ENCODE data around the gene RNU5B-1.
"Not testable (repeated sequence)": the region's sequence is repeated elsewhere in the genome, so short reads cannot be mapped to it uniquely, and the experiment has no call there.

Gene RNU5B-1

DNA sequence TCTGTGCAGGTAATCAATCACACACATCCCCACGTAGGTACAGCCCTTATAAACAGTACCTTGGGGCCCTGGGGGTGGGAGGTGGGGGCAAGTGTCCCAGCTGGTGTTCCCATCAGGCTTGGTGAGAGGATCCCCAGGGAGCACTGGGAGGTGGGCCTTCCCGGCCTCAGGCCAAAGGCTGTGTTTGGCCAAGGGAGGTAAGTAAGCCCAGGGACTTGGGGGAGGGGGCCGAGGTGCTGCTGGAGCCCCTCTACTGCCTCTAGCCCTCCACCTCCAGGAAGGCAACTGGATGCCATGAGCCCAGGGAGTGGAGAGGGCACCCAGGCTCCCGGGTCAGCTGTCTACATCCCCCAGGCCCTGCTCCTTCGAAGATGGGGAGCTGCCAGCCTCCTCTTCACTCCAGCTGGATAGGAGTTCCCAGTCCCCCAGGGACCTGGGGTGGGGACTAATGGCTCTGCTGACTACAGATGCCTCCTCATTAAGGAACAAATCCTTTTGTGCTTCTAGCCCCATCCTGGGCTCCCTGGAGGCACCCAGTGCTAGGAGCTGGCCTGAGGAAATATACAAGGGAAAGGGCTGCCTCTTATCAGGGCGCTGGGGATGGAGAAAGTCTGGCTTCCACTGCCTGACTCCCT lies 33.1 kb downstream of the RNU5B-1 start:
- Histone ChIP-seq H3K4me3 (ENCODE audit: low read length) (no peak overlapping the region), H3K9ac (ENCODE audit: low read length) (no peak overlapping the region), H3K4me1 (ENCODE audit: control insufficient read depth, insufficient read depth, low read length) (no peaks in the 10 kb centered on the region), H3K9me3 (ENCODE audit: control insufficient read depth, low read length) (no peaks in the 10 kb centered on the region), H3K36me3 (ENCODE audit: control insufficient read depth, insufficient read depth, low read length, severe bottlenecking) (no peaks in the 10 kb centered on the region), H3K27me3 (replicated peaks; ENCODE audit: control insufficient read depth, insufficient read depth, low read length) (peaks cover 60% of the 10 kb centered on the region)
- no peak for DNase-seq (ENCODE audit: low read depth)

DNA sequence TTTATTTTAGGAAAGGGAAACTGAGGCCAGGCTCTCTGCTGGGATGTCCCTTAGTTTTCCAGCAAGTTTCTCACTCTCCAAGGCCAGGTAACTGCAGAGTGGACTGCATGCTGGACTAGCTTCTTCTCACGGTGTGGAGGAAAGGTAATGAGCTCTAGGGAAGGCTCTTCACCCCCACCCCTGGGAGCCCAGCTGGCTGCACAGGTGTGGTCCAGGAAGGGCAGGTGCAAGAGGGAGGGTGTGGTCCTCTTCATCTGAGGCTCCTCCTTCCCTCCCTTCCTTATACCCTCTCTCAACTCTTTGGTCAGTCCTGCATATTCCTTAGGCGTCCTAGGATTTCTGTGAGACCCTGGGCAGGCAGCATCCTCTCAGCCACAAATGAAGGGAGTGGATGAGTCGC lies 33.9 kb downstream of the RNU5B-1 start:
- Histone ChIP-seq H3K9ac (ENCODE audit: low read length) (no peak overlapping the region), H3K36me3 (ENCODE audit: control insufficient read depth, insufficient read depth, low read length, severe bottlenecking) (no peaks in the 10 kb centered on the region), H3K4me1 (ENCODE audit: control insufficient read depth, insufficient read depth, low read length) (no peaks in the 10 kb centered on the region), H3K4me3 (ENCODE audit: low read length) (no peak overlapping the region), H3K9me3 (ENCODE audit: control insufficient read depth, low read length) (no peaks in the 10 kb centered on the region), H3K27me3 (replicated peaks; ENCODE audit: control insufficient read depth, insufficient read depth, low read length) (peaks cover 67% of the 10 kb centered on the region)
- DNase-seq (ENCODE audit: low read depth) = no peak

DNA sequence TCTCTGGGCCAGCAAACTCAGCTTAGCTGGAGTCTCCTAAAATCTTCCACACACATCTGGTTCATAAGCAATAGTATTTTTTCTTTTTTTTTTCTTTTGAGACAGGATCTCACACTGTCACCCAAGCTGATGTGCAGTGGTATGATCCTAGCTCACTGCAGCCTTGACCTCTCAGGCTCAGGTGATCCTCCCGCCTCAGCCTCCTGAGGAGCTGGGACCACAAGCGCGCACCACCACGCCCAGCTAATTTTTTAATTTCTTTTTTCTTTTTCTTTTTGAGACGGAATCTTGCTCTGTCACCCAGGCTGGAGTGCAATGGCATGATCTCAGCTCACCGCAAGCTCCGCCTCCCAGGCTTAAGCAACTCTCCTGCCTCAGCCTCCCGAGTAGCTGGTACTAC lies 34.3 kb downstream of the RNU5B-1 start:
- Histone ChIP-seq H3K36me3 (ENCODE audit: control insufficient read depth, insufficient read depth, low read length, severe bottlenecking) (no peaks in the 10 kb centered on the region), H3K4me3 (ENCODE audit: low read length) (no peak overlapping the region), H3K9me3 (ENCODE audit: control insufficient read depth, low read length) (no peaks in the 10 kb centered on the region), H3K27me3 (replicated peaks; ENCODE audit: control insufficient read depth, insufficient read depth, low read length) (peaks cover 69% of the 10 kb centered on the region), H3K4me1 (ENCODE audit: control insufficient read depth, insufficient read depth, low read length) (no peaks in the 10 kb centered on the region), H3K9ac (ENCODE audit: low read length) (no peak overlapping the region)
- no peak for DNase-seq (ENCODE audit: low read depth)

DNA sequence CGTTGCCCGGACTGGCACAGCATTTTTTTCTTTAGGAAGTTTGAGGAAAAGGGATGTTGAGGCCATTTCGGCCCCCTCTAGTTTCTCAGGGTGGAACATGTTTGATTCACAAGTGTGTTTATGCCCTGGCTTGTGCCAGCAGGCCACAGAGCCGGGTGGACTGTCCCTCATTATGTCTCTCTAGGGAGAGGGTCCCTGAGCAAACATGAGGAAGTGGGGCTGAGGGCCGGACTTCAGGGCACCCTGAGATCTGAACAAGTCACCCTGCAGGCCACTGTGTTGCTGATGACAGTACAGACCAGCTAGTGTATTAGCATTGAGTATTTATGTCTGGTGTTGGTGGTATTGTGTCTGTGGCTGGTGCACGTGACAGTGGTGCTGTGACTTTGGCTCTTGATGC lies 34.9 kb downstream of the RNU5B-1 start:
- Histone ChIP-seq H3K4me1 (ENCODE audit: control insufficient read depth, insufficient read depth, low read length) (no peaks in the 10 kb centered on the region), H3K9me3 (ENCODE audit: control insufficient read depth, low read length) (no peaks in the 10 kb centered on the region), H3K9ac (ENCODE audit: low read length) (no peak overlapping the region), H3K4me3 (ENCODE audit: low read length) (no peak overlapping the region), H3K27me3 (replicated peaks; ENCODE audit: control insufficient read depth, insufficient read depth, low read length) (peaks cover 69% of the 10 kb centered on the region), H3K36me3 (ENCODE audit: control insufficient read depth, insufficient read depth, low read length, severe bottlenecking) (no peaks in the 10 kb centered on the region)
- DNase-seq (ENCODE audit: low read depth) = no peak

DNA sequence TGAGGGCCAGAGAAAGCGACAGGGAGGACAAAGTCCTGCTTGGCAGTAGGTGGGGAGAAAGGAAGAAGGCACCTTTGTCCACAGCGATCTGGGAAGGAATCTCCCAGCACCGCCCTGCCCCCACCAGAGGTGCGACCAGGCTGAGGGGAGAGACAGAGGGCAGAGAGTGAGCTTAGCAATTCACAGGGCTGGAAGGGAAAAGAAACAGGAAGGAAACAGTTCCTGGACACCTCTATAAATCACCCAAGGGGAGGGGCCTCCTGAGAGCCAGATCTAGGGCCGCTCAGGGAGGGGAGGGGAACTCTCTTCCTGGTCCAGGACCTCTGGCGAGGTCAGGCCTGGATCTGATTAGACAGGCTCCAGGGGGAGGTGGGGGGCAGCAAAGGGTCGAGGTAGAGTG lies 35.4 kb downstream of the RNU5B-1 start:
- DNase-seq (ENCODE audit: low read depth) = no peak
- Histone ChIP-seq H3K4me1 (ENCODE audit: control insufficient read depth, insufficient read depth, low read length) (no peaks in the 10 kb centered on the region), H3K4me3 (ENCODE audit: low read length) (no peak overlapping the region), H3K27me3 (replicated peaks; ENCODE audit: control insufficient read depth, insufficient read depth, low read length) (peaks cover 65% of the 10 kb centered on the region), H3K9ac (ENCODE audit: low read length) (no peak overlapping the region), H3K9me3 (ENCODE audit: control insufficient read depth, low read length) (no peaks in the 10 kb centered on the region), H3K36me3 (ENCODE audit: control insufficient read depth, insufficient read depth, low read length, severe bottlenecking) (no peaks in the 10 kb centered on the region)

DNA sequence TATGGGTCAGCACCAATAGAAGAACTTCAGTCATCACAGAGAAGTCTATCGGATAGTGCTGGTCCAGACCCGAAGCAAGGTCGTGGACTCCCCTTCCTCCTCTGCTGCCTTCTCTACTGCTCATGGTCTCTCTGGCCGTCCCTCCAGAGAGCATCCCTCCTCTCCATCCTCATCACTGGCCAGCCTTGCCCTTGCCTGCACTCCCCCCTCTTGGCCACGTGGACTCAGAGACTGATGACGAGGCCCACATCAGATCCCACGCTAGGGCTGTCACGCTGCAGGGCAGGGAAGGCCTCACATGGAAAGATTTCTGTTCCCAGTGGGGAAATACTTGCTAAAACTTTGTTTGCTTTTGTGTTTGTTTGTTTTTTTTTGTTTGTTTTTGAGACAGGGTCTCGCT lies 38.0 kb downstream of the RNU5B-1 start:
- Histone ChIP-seq H3K4me3 (ENCODE audit: low read length) (no peak overlapping the region), H3K36me3 (ENCODE audit: control insufficient read depth, insufficient read depth, low read length, severe bottlenecking) (no peaks in the 10 kb centered on the region), H3K9ac (ENCODE audit: low read length) (no peak overlapping the region), H3K4me1 (ENCODE audit: control insufficient read depth, insufficient read depth, low read length) (no peaks in the 10 kb centered on the region), H3K9me3 (ENCODE audit: control insufficient read depth, low read length) (no peaks in the 10 kb centered on the region), H3K27me3 (replicated peaks; ENCODE audit: control insufficient read depth, insufficient read depth, low read length) (peaks cover 42% of the 10 kb centered on the region)
- DNase-seq (ENCODE audit: low read depth) = no peak

DNA sequence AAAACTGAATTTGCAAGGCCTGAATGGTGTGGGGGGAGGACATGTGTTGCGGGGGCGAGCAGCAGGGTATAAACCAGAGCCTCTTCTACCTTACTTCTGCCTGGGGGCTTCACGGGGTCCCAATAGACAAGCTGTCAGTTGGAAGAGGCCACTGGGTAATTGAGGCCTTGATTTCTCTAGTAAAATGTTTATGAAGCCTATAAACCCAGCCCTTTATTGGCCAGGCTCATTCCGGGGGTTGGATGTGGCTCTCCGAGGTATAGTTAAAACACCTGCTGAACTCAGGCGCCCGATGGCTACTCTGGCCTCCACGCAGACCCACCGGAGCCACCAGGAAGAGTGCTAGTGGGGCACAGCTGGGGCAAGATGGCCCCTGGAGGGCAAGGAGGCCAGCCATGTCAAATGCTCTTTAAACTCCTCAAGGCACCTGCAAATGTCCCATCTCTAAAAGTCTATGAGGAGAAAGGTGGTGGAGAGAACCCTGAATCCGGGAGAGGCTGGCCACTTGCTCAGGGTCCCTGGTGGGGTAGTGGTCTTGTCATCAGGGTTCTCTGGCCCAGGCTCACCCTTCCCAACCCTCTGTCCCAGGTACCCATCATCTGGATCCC lies 39.0 kb downstream of the RNU5B-1 start:
- H3K4me1 ChIP-seq (ENCODE audit: control insufficient read depth, insufficient read depth, low read length) = no peaks in the 10 kb centered on the region

DNA sequence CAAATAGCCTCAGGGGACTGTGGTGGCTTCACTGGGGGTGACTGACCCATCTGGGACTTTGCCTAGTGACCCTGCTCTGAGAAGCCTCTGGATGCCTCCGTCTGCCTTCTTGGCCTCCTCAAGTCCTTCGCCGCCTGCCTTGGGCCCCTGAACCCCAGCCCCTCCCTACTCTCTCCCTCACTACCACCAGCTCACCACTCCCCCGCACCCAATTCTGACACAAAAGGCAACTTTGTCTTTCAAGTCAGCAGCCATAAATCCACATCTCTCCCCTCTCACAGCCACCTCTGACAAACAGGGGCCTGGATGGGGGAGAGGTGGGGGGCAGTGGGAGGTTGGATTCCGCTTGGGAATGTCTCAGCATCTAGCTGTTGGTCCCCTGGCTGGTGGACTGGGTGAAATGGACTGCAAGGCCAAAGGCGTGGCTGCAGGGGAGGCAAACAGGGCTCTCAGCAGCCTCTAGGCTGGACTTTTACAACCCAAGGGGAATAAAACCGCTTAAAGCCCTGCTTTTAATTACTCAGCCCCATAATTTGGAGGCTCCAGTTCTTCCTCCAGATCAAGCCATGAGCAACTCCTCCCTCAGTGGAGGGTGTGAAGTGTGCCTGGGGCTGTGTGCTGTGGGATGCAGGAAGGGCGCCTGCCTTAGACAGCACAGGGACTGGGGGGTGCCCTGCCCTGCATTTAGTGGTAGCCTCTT lies 39.9 kb downstream of the RNU5B-1 start:
- Histone ChIP-seq H3K4me1 (ENCODE audit: control insufficient read depth, insufficient read depth, low read length) (no peaks in the 10 kb centered on the region), H3K9me3 (ENCODE audit: control insufficient read depth, low read length) (no peaks in the 10 kb centered on the region)
- no peak for DNase-seq (ENCODE audit: low read depth)

More for the DNA sequence above, 39.0 kb downstream of the RNU5B-1 start:
- Histone ChIP-seq H3K36me3 (ENCODE audit: control insufficient read depth, insufficient read depth, low read length, severe bottlenecking) (no peaks in the 10 kb centered on the region), H3K9me3 (ENCODE audit: control insufficient read depth, low read length) (no peaks in the 10 kb centered on the region), H3K9ac (ENCODE audit: low read length) (no peak overlapping the region), H3K27me3 (replicated peaks; ENCODE audit: control insufficient read depth, insufficient read depth, low read length) (peaks cover 32% of the 10 kb centered on the region), H3K4me3 (ENCODE audit: low read length) (no peak overlapping the region)
- no peak for DNase-seq (ENCODE audit: low read depth)

DNA sequence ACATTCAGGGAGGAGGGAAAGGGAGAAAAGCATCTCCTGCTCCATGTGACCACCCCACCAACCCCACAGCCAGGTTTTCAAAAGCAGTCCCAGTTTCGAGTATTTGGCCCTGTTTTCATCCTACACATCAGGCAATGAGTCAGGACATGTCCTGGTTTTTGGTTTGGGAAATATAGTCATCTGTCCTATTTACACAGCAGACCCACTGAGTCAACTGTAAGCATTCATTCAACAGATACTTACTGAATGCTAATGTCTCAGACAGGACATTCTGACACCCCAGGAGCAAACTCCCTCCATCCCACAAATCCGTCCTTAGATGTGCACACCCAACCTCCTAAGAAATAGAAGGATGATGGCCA lies 40.4 kb downstream of the RNU5B-1 start:
- Histone ChIP-seq H3K27me3 (replicated peaks; ENCODE audit: control insufficient read depth, insufficient read depth, low read length) (peaks cover 28% of the 10 kb centered on the region), H3K4me3 (ENCODE audit: low read length) (no peak overlapping the region), H3K36me3 (ENCODE audit: control insufficient read depth, insufficient read depth, low read length, severe bottlenecking) (no peaks in the 10 kb centered on the region), H3K9ac (ENCODE audit: low read length) (no peak overlapping the region), H3K9me3 (ENCODE audit: control insufficient read depth, low read length) (no peaks in the 10 kb centered on the region), H3K4me1 (ENCODE audit: control insufficient read depth, insufficient read depth, low read length) (no peaks in the 10 kb centered on the region)
- DNase-seq (ENCODE audit: low read depth) = no peak

More for the DNA sequence above, 39.9 kb downstream of the RNU5B-1 start:
- Histone ChIP-seq H3K36me3 (ENCODE audit: control insufficient read depth, insufficient read depth, low read length, severe bottlenecking) (no peaks in the 10 kb centered on the region), H3K4me3 (ENCODE audit: low read length) (no peak overlapping the region), H3K9ac (ENCODE audit: low read length) (no peak overlapping the region), H3K27me3 (replicated peaks; ENCODE audit: control insufficient read depth, insufficient read depth, low read length) (peaks cover 33% of the 10 kb centered on the region)

DNA sequence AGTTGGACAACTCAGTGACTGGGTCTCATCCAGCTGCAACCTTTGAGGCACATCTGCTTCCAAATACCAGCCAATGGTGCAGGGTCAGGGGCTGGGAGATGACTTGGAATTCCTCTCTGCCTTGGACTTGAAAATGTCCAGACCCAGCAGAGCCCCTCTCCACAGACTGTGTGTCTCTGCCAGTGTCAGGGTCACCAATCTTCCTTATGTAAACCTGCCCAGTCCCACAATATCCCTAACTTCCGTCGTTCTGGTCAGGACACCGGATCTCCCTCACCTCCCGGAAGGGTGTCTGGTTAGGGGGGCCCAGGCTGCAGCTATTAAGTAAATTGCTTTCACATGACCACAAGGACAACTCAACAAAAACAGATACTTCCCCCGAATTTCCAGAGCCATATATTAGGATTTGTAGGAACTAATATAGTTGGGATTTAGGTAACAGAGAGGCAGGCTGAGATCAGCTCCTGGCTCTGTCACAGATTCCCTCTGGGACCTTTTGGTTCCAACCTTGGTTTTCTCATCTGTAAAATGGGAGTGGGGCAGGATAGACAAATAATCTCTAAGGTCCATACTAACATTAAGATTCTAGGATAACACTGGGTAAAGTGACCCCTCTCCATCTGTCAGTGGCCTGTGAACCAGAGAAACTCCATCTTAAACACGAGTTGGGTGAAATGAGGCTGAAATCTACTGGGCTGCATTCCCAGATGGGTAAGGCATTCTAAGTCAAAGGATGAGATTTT lies 42.5 kb downstream of the RNU5B-1 start:
- Histone ChIP-seq H3K36me3 (ENCODE audit: control insufficient read depth, insufficient read depth, low read length, severe bottlenecking) (no peaks in the 10 kb centered on the region), H3K9ac (ENCODE audit: low read length) (no peak overlapping the region), H3K9me3 (ENCODE audit: control insufficient read depth, low read length) (peaks cover 5% of the 10 kb centered on the region), H3K27me3 (replicated peaks; ENCODE audit: control insufficient read depth, insufficient read depth, low read length) (peaks cover 21% of the 10 kb centered on the region), H3K4me1 (ENCODE audit: control insufficient read depth, insufficient read depth, low read length) (no peaks in the 10 kb centered on the region), H3K4me3 (ENCODE audit: low read length) (no peak overlapping the region)
- no peak for DNase-seq (ENCODE audit: low read depth)

DNA sequence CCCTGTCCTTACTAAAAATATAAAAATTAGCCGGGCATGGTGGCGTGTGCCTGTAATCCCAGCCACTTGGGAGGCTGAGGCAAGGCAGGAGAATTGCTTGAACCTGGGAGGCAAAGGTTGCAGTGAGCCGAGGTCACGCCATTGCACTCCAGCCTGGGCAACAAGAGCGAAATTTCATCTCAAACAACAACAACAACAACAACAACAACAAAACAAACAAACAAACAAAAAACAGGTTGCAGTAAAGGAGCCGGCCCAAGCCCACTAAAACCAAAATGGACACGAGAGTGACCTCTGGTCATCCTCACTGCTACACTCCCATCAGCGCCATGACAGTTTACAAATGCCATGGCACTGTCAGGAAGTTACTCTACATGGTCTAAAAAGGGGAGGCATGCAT lies 43.3 kb downstream of the RNU5B-1 start:
- Histone ChIP-seq H3K27me3 (replicated peaks; ENCODE audit: control insufficient read depth, insufficient read depth, low read length) (peaks cover 22% of the 10 kb centered on the region), H3K9me3 (ENCODE audit: control insufficient read depth, low read length) (peaks cover 13% of the 10 kb centered on the region)
- H3K36me3 ChIP-seq (ENCODE audit: control insufficient read depth, insufficient read depth, low read length, severe bottlenecking); DNase-seq (ENCODE audit: low read depth); H3K4me3 ChIP-seq (ENCODE audit: low read length); H3K9ac ChIP-seq (ENCODE audit: low read length); H3K4me1 ChIP-seq (ENCODE audit: control insufficient read depth, insufficient read depth, low read length): not testable (repeated sequence)

Data from adipocyte (in vitro differentiated cells).